ENCODE measurements around the gene AFF4. TPM values are rescaled to one million over a fixed set of nuclear protein-coding genes. Genes with fewer than 3 reads are reported as not detected.

The AFF4 gene
- total and polyA plus RNA-seq, 2 experiments from 2014 or later: 31.3 to 46.3 TPM

- 0 out of 2 replicates have a peak overlapping the region, but pooled peaks have one; percentile 30 for H3K27ac ChIP-seq (ENCODE audit: low read depth)
- no peak overlapping the region for H2AFZ ChIP-seq
- DNase-seq (ENCODE audit: low spot score): no peak
- Mint-ChIP-seq H3K4me3 (no peak overlapping the region), H3K27ac (no peak overlapping the region), H3K36me3 (ENCODE audit: low read depth) (peaks cover 33% of the 10 kb centered on the region), H3K27me3 (ENCODE audit: insufficient read depth, low read depth, poor library complexity) (peaks cover 8% of the 10 kb centered on the region), H3K4me1 (peaks cover 8% of the 10 kb centered on the region), H3K9me3 (no peaks in the 10 kb centered on the region)
- TF ChIP-seq POLR2AphosphoS5 (IDR thresholded peaks at IDR 0.05; ENCODE audit: low read depth) (no peak; the same call in 1 of the 2 replicates), ZNF114 (CRISPR knock-in tag; IDR thresholded peaks at IDR 0.05) (no peak), EZH2phosphoT487 (IDR thresholded peaks at IDR 0.05; ENCODE audit: unreplicated experiment) (no peak), NANOG (IDR thresholded peaks at IDR 0.05; ENCODE audit: borderline replicate concordance) (no peak)
- ATAC-seq: no peak
- H3K27me3 ChIP-seq (ENCODE audit: insufficient read depth): no peaks in the 10 kb centered on the region
- H3K4me2 ChIP-seq: no peak overlapping the region
- H3K4me1 ChIP-seq (ENCODE audit: insufficient read depth): peaks cover 4% of the 10 kb centered on the region; the same call in 1 of the 2 replicates
- H3K4me3 ChIP-seq: no peak overlapping the region
- H3K9me2 ChIP-seq (ENCODE audit: insufficient read depth): no peaks in the 10 kb centered on the region
- peaks cover 8% of the 10 kb centered on the region for H4K20me1 ChIP-seq (replicated peaks; ENCODE audit: insufficient read depth)
- H3K79me2 ChIP-seq (replicated peaks; ENCODE audit: insufficient read depth): peaks cover 18% of the 10 kb centered on the region
- H3F3A ChIP-seq (replicated peaks; ENCODE audit: low read depth): peaks cover 19% of the 10 kb centered on the region
- H3K36me3 ChIP-seq (ENCODE audit: insufficient read depth): peaks cover 15% of the 10 kb centered on the region
These were observed 91.8 kb downstream of the AFF4 start for GRCh38 chr5:132871459-132872284.

- no peaks in the 10 kb centered on the region for H3K9me3 Mint-ChIP-seq
- Histone ChIP-seq H3K4me2 (no peak overlapping the region), H2AFZ (no peak overlapping the region), H3K27ac (ENCODE audit: low read depth) (0 out of 2 replicates have a peak overlapping the region, but pooled peaks have one; percentile 30), H3K27me3 (ENCODE audit: insufficient read depth) (no peaks in the 10 kb centered on the region), H3K9me2 (ENCODE audit: insufficient read depth) (no peaks in the 10 kb centered on the region), H4K20me1 (replicated peaks; ENCODE audit: insufficient read depth) (peaks cover 8% of the 10 kb centered on the region), H3K36me3 (ENCODE audit: insufficient read depth) (peaks cover 15% of the 10 kb centered on the region), H3K4me1 (ENCODE audit: insufficient read depth) (peaks cover 5% of the 10 kb centered on the region), H3K79me2 (replicated peaks; ENCODE audit: insufficient read depth) (peaks cover 20% of the 10 kb centered on the region), H3F3A (replicated peaks; ENCODE audit: low read depth) (peaks cover 21% of the 10 kb centered on the region), H3K4me3 (no peak overlapping the region)
- no peak overlapping the region for H3K4me3 Mint-ChIP-seq
- DNase-seq (ENCODE audit: low spot score) (no peak), ATAC-seq (no peak)
- H3K27ac Mint-ChIP-seq: no peak overlapping the region
- peaks cover 14% of the 10 kb centered on the region for H3K27me3 Mint-ChIP-seq (ENCODE audit: insufficient read depth, low read depth, poor library complexity)
- H3K36me3 Mint-ChIP-seq (ENCODE audit: low read depth): peaks cover 35% of the 10 kb centered on the region
- TF ChIP-seq POLR2AphosphoS5 (IDR thresholded peaks at IDR 0.05; ENCODE audit: low read depth) (no peak), ETS1 (IDR thresholded peaks at IDR 0.05) (no peak), JUNB (IDR thresholded peaks at IDR 0.05; ENCODE audit: unreplicated experiment) (no peak), CREB1 (CRISPR knock-in tag; IDR thresholded peaks at IDR 0.05; ENCODE audit: low read depth) (no peak)
- peaks cover 10% of the 10 kb centered on the region for H3K4me1 Mint-ChIP-seq
These were observed 92.6 kb downstream of the AFF4 start for GRCh38 chr5:132870801-132871200.

- H3K9me3 Mint-ChIP-seq: no peaks in the 10 kb centered on the region
- Histone ChIP-seq H2AFZ (no peak overlapping the region), H3F3A (replicated peaks; ENCODE audit: low read depth) (peaks cover 28% of the 10 kb centered on the region), H3K79me2 (replicated peaks; ENCODE audit: insufficient read depth) (peaks cover 20% of the 10 kb centered on the region), H3K9me2 (ENCODE audit: insufficient read depth) (no peaks in the 10 kb centered on the region), H4K20me1 (replicated peaks; ENCODE audit: insufficient read depth) (peaks cover 8% of the 10 kb centered on the region), H3K4me1 (ENCODE audit: insufficient read depth) (peaks cover 16% of the 10 kb centered on the region), H3K27ac (ENCODE audit: low read depth) (no peak overlapping the region), H3K27me3 (ENCODE audit: insufficient read depth) (no peaks in the 10 kb centered on the region), H3K36me3 (ENCODE audit: insufficient read depth) (peaks cover 15% of the 10 kb centered on the region), H3K4me2 (no peak overlapping the region), H3K4me3 (no peak overlapping the region)
- H3K27ac Mint-ChIP-seq: no peak overlapping the region
- ATAC-seq: no peak
- H3K27me3 Mint-ChIP-seq (ENCODE audit: insufficient read depth, low read depth, poor library complexity): peaks cover 14% of the 10 kb centered on the region
- H3K4me3 Mint-ChIP-seq: peak overlapping the region; percentile 41; the same call in 1 of the 3 replicates
- DNase-seq (ENCODE audit: low spot score): no peak
- H3K36me3 Mint-ChIP-seq (ENCODE audit: low read depth): peaks cover 35% of the 10 kb centered on the region
- peaks cover 21% of the 10 kb centered on the region for H3K4me1 Mint-ChIP-seq
- TF ChIP-seq POLR2AphosphoS5 (IDR thresholded peaks at IDR 0.05; ENCODE audit: low read depth) (no peak), EZH2 (IDR thresholded peaks at IDR 0.05; ENCODE audit: low read depth, unreplicated experiment) (no peak), NANOG (IDR thresholded peaks at IDR 0.05; ENCODE audit: borderline replicate concordance) (no peak), STAT1 (IDR thresholded peaks at IDR 0.05; ENCODE audit: unreplicated experiment) (no peak), CREB1 (CRISPR knock-in tag; IDR thresholded peaks at IDR 0.05; ENCODE audit: low read depth) (no peak)
These were observed 94.7 kb downstream of the AFF4 start for GRCh38 chr5:132868754-132869153.

Measured in GM23338 (cell line).